ENCODE data around the gene CD276. TPM values are rescaled to one million over a fixed set of nuclear protein-coding genes. Genes with fewer than 3 reads are reported as not detected.

Gene CD276
- total RNA-seq, 1 experiment from 2014 or later = 133 TPM

GRCh38 chr15:73711526-73711925 lies 27.3 kb downstream of the CD276 start:
- no peak for DNase-seq
- no peak overlapping the region for H3K27ac ChIP-seq (ENCODE audit: insufficient read length, low read depth, low read length)
- no peaks in the 10 kb centered on the region for H3K9me3 Mint-ChIP-seq
- no peak overlapping the region for H4K5ac ChIP-seq (ENCODE audit: insufficient read length, low read depth, low read length)
- H3K4me2 ChIP-seq (ENCODE audit: insufficient read depth, insufficient read length, low read length) = no peak overlapping the region
- no peaks in the 10 kb centered on the region for H3K79me1 ChIP-seq (ENCODE audit: insufficient read depth, low read depth, low read length, poor library complexity, severe bottlenecking)
- no peak overlapping the region for H3K23ac ChIP-seq (ENCODE audit: insufficient read length, low read depth, low read length)
- H3K9me3 ChIP-seq (ENCODE audit: control insufficient read depth, low read depth, low read length) = no peaks in the 10 kb centered on the region
- H3K9ac ChIP-seq (ENCODE audit: extremely low read depth, insufficient read length, low read length) = no peak overlapping the region
- H2BK12ac ChIP-seq (ENCODE audit: insufficient read length, low read depth, low read length) = no peak overlapping the region
- no peak for TF ChIP-seq CTCF (conservative IDR thresholded peaks at IDR 0.05)
- H4K8ac ChIP-seq (replicated peaks; ENCODE audit: insufficient read length, low read depth, low read length) = no peak overlapping the region
- no peak overlapping the region for H2BK5ac ChIP-seq (ENCODE audit: insufficient read length, low read length)
- H3T11ph ChIP-seq (ENCODE audit: low read length) = no peak overlapping the region
- WGBS (ENCODE audit: extremely low coverage, insufficient read length, low lambda C conversion rate) = no CpG with 5 or more reads among the region's 4 CpGs
- H3K4me3 Mint-ChIP-seq = no peak overlapping the region
- no peak overlapping the region for H3K4ac ChIP-seq (ENCODE audit: low read depth, low read length)
- H4K91ac ChIP-seq (ENCODE audit: insufficient read length, low read depth, low read length) = no peak overlapping the region
- H3K27ac Mint-ChIP-seq = no peak overlapping the region
- H2AK5ac ChIP-seq (ENCODE audit: insufficient read length, low read length) = no peak overlapping the region
- no peak overlapping the region for H2AFZ ChIP-seq (ENCODE audit: low read length)
- no peak overlapping the region for H3K18ac ChIP-seq (ENCODE audit: insufficient read length, low read depth, low read length)
- H3K79me2 ChIP-seq (ENCODE audit: insufficient read depth, low read length) = no peaks in the 10 kb centered on the region
- H2BK120ac ChIP-seq (ENCODE audit: low read depth, low read length, poor library complexity, severe bottlenecking) = no peak overlapping the region
- H3K14ac ChIP-seq (ENCODE audit: insufficient read depth, low read length) = no peak overlapping the region
- no peak overlapping the region for H2BK15ac ChIP-seq (ENCODE audit: low read depth, low read length)
- no peaks in the 10 kb centered on the region for H3K23me2 ChIP-seq (ENCODE audit: insufficient read length, low read depth, low read length, poor library complexity, severe bottlenecking)
- peaks cover 25 to 65% (median 49%) of the 10 kb centered on the region in 3 experiments; a peak in 6 of 7 replicates for H3K36me3 Mint-ChIP-seq (ENCODE audit: insufficient read depth in 1 of 3, low read depth in 3 of 3)
- no peak overlapping the region for H3K56ac ChIP-seq (ENCODE audit: insufficient read length, low read depth, low read length)
- no peaks in the 10 kb centered on the region for H3K27me3 ChIP-seq (ENCODE audit: insufficient read depth, low read length)
- no peak overlapping the region for H2BK20ac ChIP-seq (ENCODE audit: low read depth, low read length, poor library complexity, severe bottlenecking)
- no peaks in the 10 kb centered on the region for H3K4me1 ChIP-seq (ENCODE audit: insufficient read depth, low read length)
- no peaks in the 10 kb centered on the region for H4K20me1 ChIP-seq (ENCODE audit: control insufficient read depth, insufficient read depth, insufficient read length)
- H3K27me3 Mint-ChIP-seq (ENCODE audit: low read depth) = no peaks in the 10 kb centered on the region
- no peaks in the 10 kb centered on the region for H3K4me1 Mint-ChIP-seq
